A549 treated with RU486 at 1 μM for 4 hours (cell line): ENCODE results near the gene LPAR5. TPM values are rescaled to one million over a fixed set of nuclear protein-coding genes. Genes with fewer than 3 reads are reported as not detected.

ENCODE experiments used
- total RNA-seq: library from RNA; stranded (reverse); fragments of 200-300 nt; extraction: Qiagen RNA extraction; gene quantifications from 5 replicates; pipeline ENCODE4 v1.2.3, GENCODE V29; 2022; ENCODE audit warnings: low read depth

LPAR5 gene
- total RNA-seq: 0.30 to 0.91 TPM (median 0.50 TPM) in 5 replicates

DNA sequence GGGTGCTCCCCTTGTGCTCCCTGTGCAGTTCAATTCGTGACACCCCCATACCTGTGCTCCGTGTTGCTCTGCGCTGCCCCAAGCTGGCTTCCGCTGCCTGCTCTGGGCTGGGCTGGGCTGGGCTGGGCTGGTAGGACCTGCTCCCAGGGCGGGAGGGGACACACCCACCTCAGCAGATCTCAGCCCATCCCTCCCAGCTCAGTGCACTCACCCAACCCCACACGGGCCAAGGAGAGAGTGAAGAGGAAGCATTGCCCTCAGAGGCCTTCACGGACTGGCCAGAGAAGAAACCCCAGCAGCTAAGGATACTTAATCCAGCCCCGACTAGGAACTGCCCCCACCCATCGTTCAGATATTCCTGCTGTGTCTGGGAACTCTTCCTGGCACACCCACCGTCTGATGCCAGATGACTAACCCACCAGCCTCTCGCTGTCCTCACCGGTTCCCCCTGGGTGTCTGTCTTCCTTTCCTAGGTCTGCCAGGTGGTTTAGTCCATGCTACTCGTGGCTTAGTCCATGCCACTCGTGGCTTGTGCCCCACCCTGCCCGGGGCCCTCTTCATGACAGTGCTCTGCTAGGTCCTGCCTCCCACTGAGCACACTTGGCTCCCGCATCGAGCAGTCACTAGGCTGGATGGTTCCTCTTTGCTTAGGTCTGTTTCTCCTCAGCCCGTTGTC lies at the start of gene LPAR5:
LPAR5 (minus strand) TSS at position 104 of the 676 bp plus-strand sequence. CDS start 14,711 bp downstream, outside the sequence.

DNA sequence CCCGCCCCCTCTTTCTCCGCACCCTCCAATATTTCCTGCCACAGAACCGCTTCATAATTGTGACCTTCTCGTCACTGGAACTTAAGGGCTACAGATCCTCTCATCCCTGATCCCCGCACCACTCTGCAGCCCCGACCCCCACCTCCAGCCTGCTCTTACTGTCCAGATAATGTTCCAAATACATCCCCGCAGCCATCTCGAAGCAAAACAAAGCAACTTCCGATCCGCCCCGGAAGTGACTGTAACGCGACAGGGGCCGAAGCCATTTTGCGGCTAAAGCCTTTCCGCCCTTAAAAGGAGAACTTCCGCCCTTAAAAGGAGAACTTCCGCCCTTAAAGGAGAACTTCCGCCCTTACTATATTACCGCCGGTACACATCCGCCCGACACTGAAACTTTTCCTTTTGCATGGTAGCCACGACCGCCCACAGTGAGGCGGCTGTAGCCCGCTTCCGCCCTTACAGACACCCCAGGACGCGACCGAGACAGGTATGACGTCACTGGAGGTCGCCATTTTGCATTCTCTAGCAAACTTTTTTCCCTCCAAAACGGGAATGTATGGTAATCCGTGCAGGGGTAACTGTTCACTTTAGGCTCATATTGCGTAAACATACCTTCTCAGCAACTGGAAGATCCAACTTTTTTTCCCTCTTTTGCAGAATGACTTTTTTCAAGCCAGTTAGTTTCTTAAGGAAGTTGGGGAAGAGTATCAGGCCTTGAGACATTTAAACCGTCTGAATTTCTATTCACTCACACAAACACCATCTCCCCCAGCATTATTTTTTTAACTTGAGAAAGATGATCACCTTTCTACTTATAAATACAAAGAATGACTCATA lies 27.4 kb upstream of the LPAR5 start, which contains the start of gene ING4:
ING4 (minus strand) TSS at position 214 of the 837 bp plus-strand sequence; CDS start at position 196, 18 bp downstream.

DNA sequence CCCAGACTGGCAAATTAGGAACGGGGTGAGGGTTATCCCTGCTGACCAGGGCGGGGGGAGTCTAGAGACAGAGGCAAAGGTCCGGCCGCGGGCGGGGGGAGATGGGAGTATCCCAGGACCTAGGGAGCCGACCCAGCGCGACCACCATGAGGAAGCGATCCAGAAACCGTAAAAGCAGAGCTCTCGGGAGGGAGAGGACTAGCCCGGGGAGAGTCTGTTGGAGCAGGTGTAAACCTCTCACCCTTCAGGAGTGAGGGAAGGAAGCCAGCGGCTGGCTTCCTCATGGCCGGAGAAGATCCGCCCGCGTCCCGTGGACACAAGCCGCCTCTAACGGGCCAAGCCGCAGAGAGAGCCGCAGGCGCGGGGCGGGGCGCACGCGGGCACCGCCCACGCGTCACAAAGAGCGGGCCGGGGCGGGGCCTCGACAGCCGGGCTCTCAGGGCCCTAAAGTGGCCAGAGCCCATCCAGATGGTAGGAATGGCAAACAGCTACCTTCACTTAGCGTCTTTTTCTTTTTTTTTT lies 11.4 kb upstream of the LPAR5 start, which contains the start of gene ACRBP:
ACRBP (minus strand) TSS at position 350 of the 522 bp plus-strand sequence; CDS start at position 284, 66 bp downstream.

Other genes starting within 250 kb of the LPAR5 start
- not detected in 5 replicates for gene CD27, start 191.0 kb downstream of the LPAR5 start, total RNA-seq
- 2.2 to 5.2 TPM (median 3.7 TPM) in 5 replicates for gene TAPBPL, start 183.9 kb downstream of the LPAR5 start, total RNA-seq
- gene VAMP1, start 165.3 kb downstream of the LPAR5 start, total RNA-seq: 8.7 to 13.8 TPM (median 12.4 TPM) in 5 replicates
- gene MRPL51, start 142.7 kb downstream of the LPAR5 start, total RNA-seq: 292 to 379 TPM (median 297 TPM) in 5 replicates
- 60.4 to 70.5 TPM (median 66.4 TPM) in 5 replicates for gene NCAPD2, start 141.9 kb downstream of the LPAR5 start, total RNA-seq
- 6,637 to 8,953 TPM (median 8,845 TPM) in 5 replicates for gene GAPDH, start 101.4 kb downstream of the LPAR5 start, total RNA-seq
- gene IFFO1, start 79.9 kb downstream of the LPAR5 start, total RNA-seq: 2.0 to 3.2 TPM (median 2.2 TPM) in 5 replicates
- 104 to 116 TPM (median 106 TPM) in 5 replicates for gene NOP2, start 67.7 kb downstream of the LPAR5 start, total RNA-seq
- gene CHD4, start 28.6 kb downstream of the LPAR5 start, total RNA-seq: 63.6 to 81.6 TPM (median 70.1 TPM) in 5 replicates
- 0.21 to 0.39 TPM (median 0.30 TPM) in 4 of 5 replicates, not detected in the other for gene ACRBP, start 11.5 kb upstream of the LPAR5 start, total RNA-seq
- 13.4 to 17.6 TPM (median 16.0 TPM) in 5 replicates for gene ING4, start 27.2 kb upstream of the LPAR5 start, total RNA-seq
- gene ZNF384, start 53.4 kb upstream of the LPAR5 start, total RNA-seq: 52.6 to 62.9 TPM (median 62.6 TPM) in 5 replicates
- 0.51 to 1.1 TPM (median 0.81 TPM) in 5 replicates for gene PIANP, start 64.9 kb upstream of the LPAR5 start, total RNA-seq
- 45.2 to 57.8 TPM (median 55.4 TPM) in 5 replicates for gene COPS7A, start 88.1 kb upstream of the LPAR5 start, total RNA-seq
- gene MLF2, start 117.2 kb upstream of the LPAR5 start, total RNA-seq: 260 to 330 TPM (median 311 TPM) in 5 replicates
- 655 to 1,143 TPM (median 965 TPM) in 5 replicates for gene PTMS, start 130.4 kb upstream of the LPAR5 start, total RNA-seq
- gene LAG3, start 136.6 kb upstream of the LPAR5 start, total RNA-seq: 0.69 to 1.6 TPM (median 1.3 TPM) in 5 replicates
- not detected in 5 replicates for gene CD4, start 153.6 kb upstream of the LPAR5 start, total RNA-seq
- gene GPR162, start 185.9 kb upstream of the LPAR5 start, total RNA-seq: 0.22 to 1.1 TPM (median 0.49 TPM) in 5 replicates
- 20.6 to 31.4 TPM (median 26.1 TPM) in 5 replicates for gene P3H3, start 192.4 kb upstream of the LPAR5 start, total RNA-seq
- 1.0 to 3.0 TPM (median 1.9 TPM) in 5 replicates for gene GNB3, start 205.0 kb upstream of the LPAR5 start, total RNA-seq
- 77.3 to 87.9 TPM (median 81.9 TPM) in 5 replicates for gene CDCA3, start 215.3 kb upstream of the LPAR5 start, total RNA-seq
- 74.4 to 95.2 TPM (median 79.1 TPM) in 5 replicates for gene USP5, start 216.2 kb upstream of the LPAR5 start, total RNA-seq
- 1,427 to 1,634 TPM (median 1,600 TPM) in 5 replicates for gene TPI1, start 231.6 kb upstream of the LPAR5 start, total RNA-seq
- 15.4 to 25.5 TPM (median 22.8 TPM) in 5 replicates for gene SPSB2, start 237.3 kb upstream of the LPAR5 start, total RNA-seq